ENCODE measurements around the gene PKD1.
A peak's percentile ranks its signal among the peaks of the same experiment; 100 is the strongest.
"Not testable (repeated sequence)": the region's sequence is repeated elsewhere in the genome, so short reads cannot be mapped to it uniquely, and the experiment has no call there.

The PKD1 gene

GRCh38 chr16:2142942-2143877, 7.5 kb upstream of the PKD1 start:
- Histone ChIP-seq H3K27ac (ENCODE audit: low read depth, low read length) (no peak overlapping the region), H3K9ac (ENCODE audit: low read length) (no peak overlapping the region), H3K27me3 (ENCODE audit: control insufficient read depth, insufficient read depth, low read length) (no peaks in the 10 kb centered on the region), H3K4me3 (ENCODE audit: low read length) (no peak overlapping the region), H3K4me1 (ENCODE audit: control insufficient read depth, insufficient read depth, low read length) (no peaks in the 10 kb centered on the region), H3K36me3 (ENCODE audit: control insufficient read depth, insufficient read depth, low read length) (no peaks in the 10 kb centered on the region)

- Histone ChIP-seq H3K4me3 (ENCODE audit: low read length) (peak overlapping the region; percentile 59), H3K27ac (ENCODE audit: low read depth, low read length) (peak overlapping the region; percentile 58)
- H3K9ac ChIP-seq (ENCODE audit: low read length); H3K36me3 ChIP-seq (ENCODE audit: control insufficient read depth, insufficient read depth, low read length); H3K4me1 ChIP-seq (ENCODE audit: control insufficient read depth, insufficient read depth, low read length); H3K27me3 ChIP-seq (ENCODE audit: control insufficient read depth, insufficient read depth, low read length): not testable (repeated sequence)
Observed at GRCh38 chr16:2135071-2135470, 627 bp downstream of the PKD1 start.

GRCh38 chr16:2133797-2134196, 1.9 kb downstream of the PKD1 start:
- H3K9ac ChIP-seq (ENCODE audit: low read length); H3K4me3 ChIP-seq (ENCODE audit: low read length); H3K4me1 ChIP-seq (ENCODE audit: control insufficient read depth, insufficient read depth, low read length); H3K36me3 ChIP-seq (ENCODE audit: control insufficient read depth, insufficient read depth, low read length); H3K27me3 ChIP-seq (ENCODE audit: control insufficient read depth, insufficient read depth, low read length): not testable (repeated sequence)
- peak overlapping the region; percentile 40 for H3K27ac ChIP-seq (ENCODE audit: low read depth, low read length)

GRCh38 chr16:2129890-2130447, 5.7 kb downstream of the PKD1 start:
- peak overlapping the region; percentile 40 for H3K27ac ChIP-seq (ENCODE audit: low read depth, low read length)

GRCh38 chr16:2129251-2129650, 6.4 kb downstream of the PKD1 start:
- not testable (repeated sequence) for H3K36me3 ChIP-seq (ENCODE audit: control insufficient read depth, insufficient read depth, low read length); H3K9ac ChIP-seq (ENCODE audit: low read length); H3K4me3 ChIP-seq (ENCODE audit: low read length); H3K27me3 ChIP-seq (ENCODE audit: control insufficient read depth, insufficient read depth, low read length)
- peak overlapping the region; percentile 51 for H3K27ac ChIP-seq (ENCODE audit: low read depth, low read length)
- H3K4me1 ChIP-seq (ENCODE audit: control insufficient read depth, insufficient read depth, low read length), result peaks cover 21% of the 10 kb centered on the region

More at GRCh38 chr16:2129890-2130447, 5.7 kb downstream of the PKD1 start:
- H3K27me3 ChIP-seq (ENCODE audit: control insufficient read depth, insufficient read depth, low read length); H3K36me3 ChIP-seq (ENCODE audit: control insufficient read depth, insufficient read depth, low read length); H3K4me3 ChIP-seq (ENCODE audit: low read length); H3K9ac ChIP-seq (ENCODE audit: low read length): not testable (repeated sequence)
- peaks cover 21% of the 10 kb centered on the region for H3K4me1 ChIP-seq (ENCODE audit: control insufficient read depth, insufficient read depth, low read length)

- H3K9ac ChIP-seq (ENCODE audit: low read length); H3K36me3 ChIP-seq (ENCODE audit: control insufficient read depth, insufficient read depth, low read length); H3K4me3 ChIP-seq (ENCODE audit: low read length); H3K27me3 ChIP-seq (ENCODE audit: control insufficient read depth, insufficient read depth, low read length): not testable (repeated sequence)
- H3K27ac ChIP-seq (ENCODE audit: low read depth, low read length), result peak overlapping the region; percentile 98
- H3K4me1 ChIP-seq (ENCODE audit: control insufficient read depth, insufficient read depth, low read length), result peaks cover 31% of the 10 kb centered on the region
Observed at GRCh38 chr16:2127630-2128280, 7.9 kb downstream of the PKD1 start.

GRCh38 chr16:2126928-2127556, 8.7 kb downstream of the PKD1 start:
- Histone ChIP-seq H3K4me1 (ENCODE audit: control insufficient read depth, insufficient read depth, low read length) (peaks cover 37% of the 10 kb centered on the region), H3K27ac (ENCODE audit: low read depth, low read length) (peak overlapping the region; percentile 98), H3K4me3 (ENCODE audit: low read length) (peak overlapping the region; percentile 51)
- H3K27me3 ChIP-seq (ENCODE audit: control insufficient read depth, insufficient read depth, low read length); H3K36me3 ChIP-seq (ENCODE audit: control insufficient read depth, insufficient read depth, low read length); H3K9ac ChIP-seq (ENCODE audit: low read length): not testable (repeated sequence)

- H3K27ac ChIP-seq (ENCODE audit: low read depth, low read length), result peak overlapping the region; percentile 98
- H3K36me3 ChIP-seq (ENCODE audit: control insufficient read depth, insufficient read depth, low read length); H3K9ac ChIP-seq (ENCODE audit: low read length); H3K27me3 ChIP-seq (ENCODE audit: control insufficient read depth, insufficient read depth, low read length): not testable (repeated sequence)
- H3K4me1 ChIP-seq (ENCODE audit: control insufficient read depth, insufficient read depth, low read length), result peaks cover 40% of the 10 kb centered on the region
- peak overlapping the region; percentile 27 for H3K4me3 ChIP-seq (ENCODE audit: low read length)
Observed at GRCh38 chr16:2126161-2126743, 9.4 kb downstream of the PKD1 start.

GRCh38 chr16:2125609-2126008, 10.1 kb downstream of the PKD1 start:
- peak overlapping the region; percentile 41 for H3K4me3 ChIP-seq (ENCODE audit: low read length)
- peak overlapping the region; percentile 21 for H3K9ac ChIP-seq (ENCODE audit: low read length)
- peaks cover 40% of the 10 kb centered on the region for H3K4me1 ChIP-seq (ENCODE audit: control insufficient read depth, insufficient read depth, low read length)
- H3K27ac ChIP-seq (ENCODE audit: low read depth, low read length), result peak overlapping the region; percentile 98
- H3K27me3 ChIP-seq (ENCODE audit: control insufficient read depth, insufficient read depth, low read length); H3K36me3 ChIP-seq (ENCODE audit: control insufficient read depth, insufficient read depth, low read length): not testable (repeated sequence)

- H3K4me1 ChIP-seq (ENCODE audit: control insufficient read depth, insufficient read depth, low read length), result peaks cover 40% of the 10 kb centered on the region
- H3K36me3 ChIP-seq (ENCODE audit: control insufficient read depth, insufficient read depth, low read length); H3K27me3 ChIP-seq (ENCODE audit: control insufficient read depth, insufficient read depth, low read length): not testable (repeated sequence)
- peak overlapping the region; percentile 41 for H3K4me3 ChIP-seq (ENCODE audit: low read length)
- peak overlapping the region; percentile 21 for H3K9ac ChIP-seq (ENCODE audit: low read length)
- H3K27ac ChIP-seq (ENCODE audit: low read depth, low read length), result peak overlapping the region; percentile 98
Observed at GRCh38 chr16:2124694-2125444, 10.8 kb downstream of the PKD1 start.

- peaks cover 40% of the 10 kb centered on the region for H3K4me1 ChIP-seq (ENCODE audit: control insufficient read depth, insufficient read depth, low read length)
- peak overlapping the region; percentile 98 for H3K27ac ChIP-seq (ENCODE audit: low read depth, low read length)
- H3K27me3 ChIP-seq (ENCODE audit: control insufficient read depth, insufficient read depth, low read length); H3K36me3 ChIP-seq (ENCODE audit: control insufficient read depth, insufficient read depth, low read length); H3K9ac ChIP-seq (ENCODE audit: low read length): not testable (repeated sequence)
- peak overlapping the region; percentile 40 for H3K4me3 ChIP-seq (ENCODE audit: low read length)
Observed at GRCh38 chr16:2124377-2124693, 11.4 kb downstream of the PKD1 start.

Data from rectal smooth muscle tissue (tissue), 1 donor.